Aorta (tissue), 5 donors: ENCODE results near the gene CCM2. TPM values are rescaled to one million over a fixed set of nuclear protein-coding genes. Genes with fewer than 3 reads are reported as not detected.
"Not testable (repeated sequence)": the region's sequence is repeated elsewhere in the genome, so short reads cannot be mapped to it uniquely, and the experiment has no call there.

Experiments used
- ATAC-seq: fragments of 200-7000 bp; cut with Tn5 transposase; one replicate; pipeline ENCODE4 v1.9.1; 2022; ENCODE audit warnings: moderate library complexity; ENCODE audit not compliant: low FRiP score
- DNase-seq, 2 donors: peaks; one replicate each; pipeline ENCODE4 v3.0.0-alpha.2; 2020
- H3K27ac ChIP-seq, 2 donors: one replicate each; pipeline ENCODE4 v1.5.1; 2013; ENCODE audit warnings: low read length in 2 of 2, mild to moderate bottlenecking in 2 of 2, moderate library complexity in 2 of 2, control low read depth in 1 of 2, inconsistent platforms in 1 of 2, low read depth in 1 of 2
- H3K27me3 ChIP-seq, 2 donors: one replicate each; pipeline ENCODE4 v1.6.1; 2013; ENCODE audit warnings: control low read depth in 1 of 2, low read length in 1 of 2, mild to moderate bottlenecking in 1 of 2, moderate library complexity in 1 of 2; ENCODE audit not compliant: insufficient read depth in 2 of 2, control insufficient read depth in 1 of 2
- H3K36me3 ChIP-seq, 2 donors: one replicate each; pipeline ENCODE4 v1.6.1; 2013; ENCODE audit warnings: control low read depth in 1 of 2, low read length in 1 of 2, mild to moderate bottlenecking in 1 of 2; ENCODE audit not compliant: insufficient read depth in 2 of 2, control insufficient read depth in 1 of 2
- H3K4me1 ChIP-seq, 2 donors: one replicate each; pipeline ENCODE4 v1.6.1; 2013; ENCODE audit warnings: low read length in 2 of 2, control low read depth in 1 of 2, mild to moderate bottlenecking in 1 of 2, moderate library complexity in 1 of 2; ENCODE audit not compliant: insufficient read depth in 2 of 2, control insufficient read depth in 1 of 2
- H3K4me3 ChIP-seq, 2 donors: one replicate each; pipeline ENCODE4 v1.5.1; 2013; ENCODE audit warnings: low read length in 2 of 2, control low read depth in 1 of 2, mild to moderate bottlenecking in 1 of 2
- H3K9me3 ChIP-seq: one replicate; pipeline ENCODE4 v1.6.1; 2013; ENCODE audit warnings: mild to moderate bottlenecking, low read length; ENCODE audit not compliant: control insufficient read depth
- WGBS, 2 donors: extraction: QIAGEN DNeasy Blood & Tissue Kit; methylation state at CpG; one replicate each; pipeline ENCODE4 v1.1.7; 2013; 5-methylcytosine and 5-hydroxymethylcytosine counted together
- intact Hi-C, 2 donors: fragments of 100-400 bp; cut with DNase I; formaldehyde crosslinking; loops; one replicate each; pipeline versions ENCODE4 v1.14.2 to v1.15.0; 2022
- polyA plus RNA-seq, 2 donors: library from polyadenylated mRNA; stranded (reverse); fragments of 200-250 nt; gene quantifications; one replicate each; pipeline ENCODE4 v1.2.3, GENCODE V29; 2013
- total RNA-seq, 2 donors: library from RNA; stranded (reverse); fragmentation: NEBNext Ultra II Directional; extraction: Animal tissue kit (Norgen Biotek cat#: 25700); gene quantifications; one replicate each; pipeline ENCODE4 v1.2.1, GENCODE V29; 2021
- donor health status: healthy with polysubstance abuse.
- donor health status: Bipolar disorder and iron deficiency.
- donor health status: DM: no; HTN: no; CAD: no.
- donor health status: DM: no; HTN: no; CAD: no.
- donor health status: DM: yes; HTN: yes; CAD: no.

CCM2 gene
- total and polyA plus RNA-seq, 4 donors = 32.7 to 49.1 (median 40.1) TPM

DNA sequence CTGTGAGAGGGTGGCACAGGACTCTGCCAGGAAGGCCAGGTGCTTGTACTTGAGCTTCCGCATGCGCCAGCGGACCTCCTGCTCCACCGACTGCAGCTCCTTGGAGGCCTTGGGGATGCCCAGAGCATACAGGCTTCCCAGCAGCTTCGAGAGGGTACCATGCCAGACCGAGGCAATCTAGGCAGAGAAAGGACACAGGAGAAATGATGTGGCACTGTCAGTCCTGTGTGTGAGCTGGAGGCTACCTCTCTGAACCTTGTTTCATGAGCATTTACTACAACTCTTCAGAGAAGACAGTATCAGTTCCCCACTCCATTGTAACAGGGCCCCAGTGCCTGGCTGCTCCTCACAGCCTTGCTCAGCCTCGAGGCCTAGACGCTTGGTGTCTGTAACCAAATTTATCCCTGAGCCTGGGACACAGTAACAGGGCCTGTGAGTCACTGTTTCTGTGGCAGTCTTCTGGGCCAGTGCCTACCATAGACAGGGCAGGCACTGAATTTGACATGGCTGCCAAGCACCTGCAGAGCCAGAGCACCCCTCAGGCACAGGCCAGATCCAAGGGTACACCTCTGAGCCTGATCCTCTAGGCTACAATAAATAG lies 105.7 kb downstream of the CCM2 start:
- no peak for ATAC-seq
- DNase-seq = peak; percentile 37 to 47
- Histone ChIP-seq H3K36me3 (peaks cover 6 to 20% of the 10 kb centered on the region in 2 donors), H3K4me3 (no peak overlapping the region), H3K4me1 (no peaks in the 10 kb centered on the region), H3K27ac (no peak overlapping the region), H3K27me3 (no peaks in the 10 kb centered on the region), H3K9me3 (no peaks in the 10 kb centered on the region)
- intact Hi-C loops = no loop called here
- 88 to 90% methylated on average over 8 of the region's 8 CpGs for WGBS, 2 donors

DNA sequence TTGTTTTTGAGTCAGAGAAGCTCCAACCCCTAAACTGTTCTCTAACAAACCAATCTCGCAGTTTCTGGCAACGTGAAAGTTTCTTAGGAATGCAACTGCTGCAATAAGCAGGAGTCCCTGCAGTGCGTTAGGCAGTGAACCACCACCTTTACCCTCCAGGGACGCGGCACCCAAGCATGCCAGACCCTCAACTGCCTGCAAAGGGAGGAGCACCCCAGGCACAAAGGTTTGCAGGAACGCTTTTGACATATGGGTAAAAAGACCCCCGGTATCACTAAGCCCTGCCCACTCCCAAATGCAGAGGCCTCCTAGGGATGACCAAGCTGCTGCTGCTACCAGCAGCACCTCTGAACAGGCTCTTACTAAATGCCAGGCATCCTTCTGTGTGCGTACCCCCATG lies 106.8 kb downstream of the CCM2 start:
- no peaks in the 10 kb centered on the region for H3K4me1 ChIP-seq
- H3K27me3 ChIP-seq = no peaks in the 10 kb centered on the region
- DNase-seq (no peak), ATAC-seq (no peak)
- no peak overlapping the region for H3K27ac ChIP-seq
- H3K36me3 ChIP-seq = peaks cover 6 to 16% of the 10 kb centered on the region in 2 donors
- 78 to 84% methylated on average over 8 of the region's 8 CpGs for WGBS, 2 donors
- H3K4me3 ChIP-seq = no peak overlapping the region
- H3K9me3 ChIP-seq = no peaks in the 10 kb centered on the region
- intact Hi-C loops = no loop called here

DNA sequence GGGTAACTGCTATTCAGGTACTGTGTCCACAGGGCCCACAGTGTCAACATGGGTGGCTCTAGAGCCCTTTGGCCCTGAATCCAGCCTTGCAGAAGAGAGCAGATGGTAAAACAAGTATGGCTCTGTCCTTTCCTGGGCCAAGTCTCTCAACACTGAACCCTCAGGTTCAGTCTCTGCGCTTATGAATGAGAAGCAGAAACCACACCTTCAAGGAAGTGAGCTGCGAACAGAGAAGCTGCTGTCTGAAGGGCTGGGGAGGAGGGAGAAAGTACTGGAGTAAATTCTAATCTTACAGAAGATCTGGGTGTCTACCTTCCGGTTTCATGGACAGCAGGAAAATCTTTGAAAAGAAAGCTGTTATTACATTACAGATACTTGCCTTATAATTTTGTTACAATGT lies 107.4 kb downstream of the CCM2 start:
- ATAC-seq = no peak
- intact Hi-C loops = no loop called here
- DNase-seq = no peak
- peaks cover 6 to 16% of the 10 kb centered on the region in 2 donors for H3K36me3 ChIP-seq
- no peaks in the 10 kb centered on the region for H3K4me1 ChIP-seq
- H3K27ac ChIP-seq = no peak overlapping the region
- 81 to 84% methylated on average over 3 of the region's 3 CpGs for WGBS, 2 donors
- no peaks in the 10 kb centered on the region for H3K9me3 ChIP-seq
- no peaks in the 10 kb centered on the region for H3K27me3 ChIP-seq
- no peak overlapping the region for H3K4me3 ChIP-seq

DNA sequence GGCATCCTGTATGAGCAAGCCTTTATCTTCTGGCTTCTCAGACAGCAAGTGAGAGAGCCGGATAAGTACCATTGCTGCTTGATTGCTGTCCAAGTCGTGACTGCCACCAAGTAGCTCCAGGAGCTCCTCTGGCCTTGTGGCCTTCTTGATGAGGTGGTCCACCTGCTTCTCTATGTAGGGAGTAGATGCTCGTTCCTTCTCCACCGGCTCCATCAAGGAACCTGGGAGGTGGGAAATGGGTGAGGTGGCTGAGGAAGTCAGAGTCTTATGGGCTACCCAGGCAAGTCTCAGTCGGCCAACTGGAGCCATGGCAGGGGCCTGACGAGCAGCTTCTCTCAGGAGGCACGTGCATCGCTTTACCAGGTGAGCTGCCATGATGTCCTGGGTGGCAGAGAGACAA lies 108.9 kb downstream of the CCM2 start:
- no peak for DNase-seq

GRCh38 chr7:45111298-45112223 lies 111.6 kb downstream of the CCM2 start, which contains the start of gene TBRG4:
Gene TBRG4 (minus strand): TSS chr7:45111697. CDS start chr7:45109237, 2,460 bp downstream.
- H3K4me1 ChIP-seq = no peaks in the 10 kb centered on the region
- H3K27me3 ChIP-seq = no peaks in the 10 kb centered on the region
- ATAC-seq (peak; percentile 99), DNase-seq (peak; percentile 97 to 99)
- peak within 1 kb of the TSS; percentile 27 to 67 for H3K4me3 ChIP-seq
- intact Hi-C loops = loop anchor here in 1 of 2 donors (10.0 kb wide), 1 partner anchor 127 kb away; no protein-coding TSS in a partner anchor
- peaks cover 6 to 8% of the 10 kb centered on the region in 2 donors for H3K36me3 ChIP-seq
- peak within 1 kb of the TSS; percentile 69 to 91 for H3K27ac ChIP-seq
- no peaks in the 10 kb centered on the region for H3K9me3 ChIP-seq
- 0% methylated on average over 64 of the region's 64 CpGs for WGBS, 2 donors

More for the DNA sequence above, 108.9 kb downstream of the CCM2 start:
- Histone ChIP-seq H3K4me1 (no peaks in the 10 kb centered on the region), H3K4me3 (no peak overlapping the region), H3K27me3 (no peaks in the 10 kb centered on the region), H3K27ac (no peak overlapping the region), H3K9me3 (no peaks in the 10 kb centered on the region), H3K36me3 (peaks cover 6 to 13% of the 10 kb centered on the region in 2 donors)
- no peak for ATAC-seq
- WGBS, 2 donors = 75 to 87% methylated on average over 8 of the region's 8 CpGs
- intact Hi-C loops = no loop called here

DNA sequence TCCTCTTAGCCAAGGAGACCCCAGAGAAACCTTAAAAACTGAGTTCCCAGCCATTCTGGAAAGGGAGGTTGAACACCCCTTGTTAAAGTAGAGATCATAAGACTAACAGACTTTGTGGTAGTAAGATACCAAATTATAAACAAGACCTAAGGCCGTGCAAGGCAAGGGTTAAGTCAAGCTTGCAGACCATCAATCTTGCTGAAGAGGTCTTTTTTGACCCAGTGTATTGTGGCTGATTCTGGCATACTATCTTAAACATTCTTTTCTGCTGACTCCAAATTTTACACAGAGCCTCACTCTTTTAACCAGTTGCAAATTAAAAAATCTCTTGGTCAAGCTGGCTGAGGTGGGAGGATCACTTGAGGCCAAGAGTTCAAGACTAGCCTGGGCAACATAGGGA lies 112.6 kb downstream of the CCM2 start:
- 37 to 46% methylated on average over 1 of the region's 1 CpG for WGBS, 2 donors
- no peaks in the 10 kb centered on the region for H3K9me3 ChIP-seq
- ATAC-seq = no peak
- no peak overlapping the region for H3K4me3 ChIP-seq
- H3K27me3 ChIP-seq = no peaks in the 10 kb centered on the region
- H3K27ac ChIP-seq = no peak overlapping the region
- peaks cover 3 to 5% of the 10 kb centered on the region in 2 donors for H3K36me3 ChIP-seq
- no peaks in the 10 kb centered on the region for H3K4me1 ChIP-seq
- no peak for DNase-seq
- intact Hi-C loops = loop anchor here in 1 of 2 donors (10.0 kb wide), 1 partner anchor 128 kb away; no protein-coding TSS in a partner anchor

GRCh38 chr7:45114257-45114656 lies 114.3 kb downstream of the CCM2 start:
- H3K27ac ChIP-seq, DNase-seq, H3K36me3 ChIP-seq, H3K9me3 ChIP-seq, H3K4me3 ChIP-seq, H3K27me3 ChIP-seq, ATAC-seq, H3K4me1 ChIP-seq: not testable (repeated sequence)
- intact Hi-C loops = loop anchor here in 1 of 2 donors (10.0 kb wide), 1 partner anchor 129 kb away; no protein-coding TSS in a partner anchor
- 69 to 86% methylated on average over 1 of the region's 1 CpG for WGBS, 2 donors

GRCh38 chr7:45114926-45115325 lies 114.9 kb downstream of the CCM2 start:
- no peaks in the 10 kb centered on the region for H3K36me3 ChIP-seq
- intact Hi-C loops = loop anchor here in 1 of 2 donors (10.0 kb wide), 1 partner anchor 130 kb away; no protein-coding TSS in a partner anchor
- ATAC-seq = no peak

More at GRCh38 chr7:45114926-45115325, 114.9 kb downstream of the CCM2 start:
- DNase-seq = no peak
- Histone ChIP-seq H3K9me3 (no peaks in the 10 kb centered on the region), H3K27ac (no peak overlapping the region), H3K4me3 (no peak overlapping the region), H3K27me3 (no peaks in the 10 kb centered on the region), H3K4me1 (no peaks in the 10 kb centered on the region)
